SU-DHL-6 (cell line): ENCODE data around the gene CIB4.

ENCODE experiments used
- H2AFZ ChIP-seq: fragments of 200-600 bp; sonication (generic); 2 replicates; pipeline ENCODE4 v1.6.1; 2014; ENCODE audit warnings: low read depth, mild to moderate bottlenecking, moderate library complexity, mixed read lengths, antibody characterized with exemption, low read length; ENCODE audit not compliant: severe bottlenecking
- H3F3A ChIP-seq: fragments of 200-600 bp; shearing (Covaris generic); 2 replicates; pipeline ENCODE4 v1.6.0; 2016; ENCODE audit warnings: antibody characterized with exemption, mild to moderate bottlenecking; ENCODE audit not compliant: insufficient read depth
- H3K27ac ChIP-seq: fragments of 200-600 bp; sonication (generic); 2 replicates; pipeline ENCODE4 v1.5.1; 2016; ENCODE audit warnings: low read depth, mild to moderate bottlenecking, low read length, moderate library complexity, mixed read lengths
- H3K27me3 ChIP-seq: fragments of 200-600 bp; sonication (generic), shearing (Covaris generic); 2 replicates; pipeline ENCODE4 v1.6.0; 2014; ENCODE audit warnings: mild to moderate bottlenecking, low read length
- H3K36me3 ChIP-seq: fragments of 200-600 bp; sonication (generic); 2 replicates; pipeline ENCODE4 v1.6.1; 2014; ENCODE audit warnings: mild to moderate bottlenecking, low read length, mixed read lengths
- H3K4me2 ChIP-seq: fragments of 300-600, 200-600 bp; shearing (Covaris generic), sonication (generic); 2 replicates; pipeline ENCODE4 v1.6.0; 2014; ENCODE audit warnings: low read length, low read depth, mild to moderate bottlenecking; ENCODE audit not compliant: poor library complexity, severe bottlenecking
- H3K4me3 ChIP-seq: fragments of 200-600 bp; sonication (generic); 2 replicates; pipeline ENCODE4 v1.5.1; 2014; ENCODE audit warnings: antibody characterized with exemption, low read length, mild to moderate bottlenecking, mixed read lengths; ENCODE audit not compliant: insufficient read depth, poor library complexity, severe bottlenecking
- H3K79me2 ChIP-seq: fragments of 200-600 bp; sonication (generic); 2 replicates; pipeline ENCODE4 v1.6.1; 2014; ENCODE audit warnings: mild to moderate bottlenecking, low read length, moderate library complexity; ENCODE audit not compliant: insufficient read depth
- H3K9ac ChIP-seq: fragments of 200-600 bp; sonication (generic); 2 replicates; pipeline ENCODE4 v1.7.0; 2014; ENCODE audit warnings: mild to moderate bottlenecking, low read length
- H3K9me2 ChIP-seq: fragments of 200-600 bp; sonication (generic); replicated peaks from 2 replicates; pipeline ENCODE4 v1.6.1; 2014; ENCODE audit warnings: low read length; ENCODE audit not compliant: insufficient read depth
- H3K9me3 ChIP-seq: fragments of 200-600 bp; sonication (generic); 2 replicates; pipeline ENCODE4 v1.6.1; 2014; ENCODE audit warnings: low read length, mixed read lengths; ENCODE audit not compliant: insufficient read depth
- H4K20me1 ChIP-seq: fragments of 200-600 bp; sonication (generic); 2 replicates; pipeline ENCODE4 v1.6.1; 2014; ENCODE audit warnings: low read depth, mild to moderate bottlenecking, antibody characterized with exemption, low read length, moderate library complexity, mixed read lengths
- CTCF ChIP-seq: fragments of 200-600 bp; sonication (generic); IDR thresholded peaks from one replicate; pipeline ENCODE4 v1.5.1; 2017; ENCODE audit warnings: antibody characterized with exemption, mild to moderate bottlenecking, low read length, moderate library complexity; ENCODE audit not compliant: insufficient read depth, poor library complexity, severe bottlenecking
- EZH2phosphoT487 ChIP-seq: fragments of 200-600 bp; sonication (generic), shearing (Covaris generic); conservative IDR thresholded peaks from 2 replicates; pipeline ENCODE4 v1.6.1; 2018; ENCODE audit warnings: mild to moderate bottlenecking, antibody characterized with exemption, low read length, moderate library complexity, mixed read lengths

CIB4 gene

GRCh38 chr2:26629751-26630150, 11.4 kb downstream of the CIB4 start:
- Histone ChIP-seq H3K9me2 (no peaks in the 10 kb centered on the region), H3K9me3 (no peaks in the 10 kb centered on the region), H3K9ac (no peak overlapping the region), H3K79me2 (no peaks in the 10 kb centered on the region), H3K4me3 (no peak overlapping the region), H2AFZ (no peak overlapping the region), H3K4me2 (no peak overlapping the region), H3K27ac (no peak overlapping the region), H3K36me3 (no peaks in the 10 kb centered on the region), H3F3A (no peaks in the 10 kb centered on the region), H3K27me3 (0 out of 2 replicates have a peak, but pooled peaks cover 3% of the 10 kb centered on the region), H4K20me1 (no peaks in the 10 kb centered on the region)
- TF ChIP-seq CTCF: no peak
- no peak for TF ChIP-seq EZH2phosphoT487

DNA sequence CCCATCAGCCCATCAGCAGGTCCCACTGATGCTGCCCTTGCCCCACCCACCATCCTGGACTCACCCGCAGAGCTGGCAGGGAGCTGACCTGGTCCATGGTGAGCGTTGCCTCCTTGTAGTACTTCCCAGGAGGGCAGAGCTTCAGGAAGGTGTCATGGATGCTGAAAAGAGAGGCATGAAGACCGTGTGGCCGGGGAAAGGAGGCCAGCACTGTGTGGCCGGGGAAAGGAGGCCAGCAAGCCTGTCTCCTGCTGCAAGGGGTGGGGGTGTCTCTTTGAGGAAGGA, 11.9 kb downstream of the CIB4 start:
- H4K20me1 ChIP-seq: no peaks in the 10 kb centered on the region
- TF ChIP-seq CTCF: no peak
- no peak for TF ChIP-seq EZH2phosphoT487
- no peak overlapping the region for H3K4me2 ChIP-seq
- H3K27me3 ChIP-seq: 0 out of 2 replicates have a peak, but pooled peaks cover 3% of the 10 kb centered on the region
- H3K79me2 ChIP-seq: no peaks in the 10 kb centered on the region
- no peak overlapping the region for H3K27ac ChIP-seq
- no peaks in the 10 kb centered on the region for H3F3A ChIP-seq
- H3K4me3 ChIP-seq: no peak overlapping the region
- no peak overlapping the region for H2AFZ ChIP-seq
- no peaks in the 10 kb centered on the region for H3K9me2 ChIP-seq
- no peaks in the 10 kb centered on the region for H3K9me3 ChIP-seq
- H3K9ac ChIP-seq: no peak overlapping the region
- no peaks in the 10 kb centered on the region for H3K36me3 ChIP-seq

DNA sequence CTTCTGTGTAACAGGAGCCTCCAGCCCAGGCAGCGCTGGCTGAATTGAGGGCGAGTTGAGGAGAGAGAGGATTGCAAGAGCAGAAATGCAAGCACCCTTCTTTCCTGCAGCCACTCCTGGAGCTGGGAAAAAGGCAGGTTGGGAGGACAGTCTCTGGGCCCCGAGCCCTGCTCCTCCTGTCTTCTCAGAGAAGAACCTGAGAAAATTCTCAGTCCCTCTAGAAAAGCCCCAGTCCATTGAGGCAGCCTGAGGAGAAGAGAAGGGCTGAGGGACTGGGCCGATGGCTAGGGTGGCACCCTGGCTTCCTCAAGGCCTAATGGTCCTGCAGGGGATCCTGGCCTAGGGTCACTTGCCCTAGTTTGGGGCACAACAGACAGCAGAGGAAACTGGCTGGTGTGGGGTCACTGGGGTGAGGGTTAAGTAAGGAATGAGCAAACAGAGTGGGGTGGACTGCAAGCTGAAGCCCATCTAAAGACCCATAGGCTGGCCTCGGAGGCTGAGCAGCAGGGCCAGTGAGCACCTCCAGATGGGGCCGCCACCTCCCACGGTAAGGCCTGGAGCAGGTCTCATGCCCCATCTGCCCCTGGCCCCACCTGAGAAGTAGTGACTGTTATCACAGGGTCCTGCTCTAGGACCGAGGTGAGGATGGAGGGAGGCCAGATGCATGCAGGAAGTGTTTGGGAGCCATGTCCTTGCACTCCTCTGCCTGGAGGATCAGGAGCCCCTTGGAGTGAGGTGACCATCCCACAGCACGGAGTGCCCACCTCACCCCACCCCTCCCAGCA, 12.4 kb downstream of the CIB4 start:
- Histone ChIP-seq H3K36me3 (no peaks in the 10 kb centered on the region), H3K4me2 (no peak overlapping the region), H3K4me3 (no peak overlapping the region), H3K9ac (no peak overlapping the region), H3K9me3 (no peaks in the 10 kb centered on the region), H3K27ac (no peak overlapping the region), H3K27me3 (0 out of 2 replicates have a peak, but pooled peaks cover 3% of the 10 kb centered on the region), H3K79me2 (no peaks in the 10 kb centered on the region), H4K20me1 (no peaks in the 10 kb centered on the region), H3F3A (no peaks in the 10 kb centered on the region), H3K9me2 (no peaks in the 10 kb centered on the region), H2AFZ (no peak overlapping the region)
- TF ChIP-seq CTCF: no peak
- TF ChIP-seq EZH2phosphoT487: no peak
